HG03196 (cell line): Measurements from ENCODE around the gene GRM7.

ENCODE experiments used
- ATAC-seq: cut with Tn5 transposase; IDR thresholded peaks from one replicate; pipeline ENCODE4 v1.9.1; 2021; ENCODE audit not compliant: unreplicated experiment

GRM7 gene

GRCh38 chr3:7461202-7461825 is 600.4 kb downstream of the GRM7 start:
- ATAC-seq = peak; percentile 90

- ATAC-seq = no peak
These were observed 609.0 kb downstream of the GRM7 start for GRCh38 chr3:7469866-7470265.

GRCh38 chr3:7484636-7485035 is 623.7 kb downstream of the GRM7 start:
- no peak for ATAC-seq

- no peak for ATAC-seq
These were observed 626.8 kb downstream of the GRM7 start for GRCh38 chr3:7487763-7488162.

- ATAC-seq = no peak
These were observed 628.5 kb downstream of the GRM7 start for GRCh38 chr3:7489417-7489816.

GRCh38 chr3:7498715-7499114 is 637.8 kb downstream of the GRM7 start:
- ATAC-seq = no peak

GRCh38 chr3:7503431-7503830 is 642.5 kb downstream of the GRM7 start:
- no peak for ATAC-seq

GRCh38 chr3:7504886-7505775 is 644.2 kb downstream of the GRM7 start:
- ATAC-seq = no peak

- ATAC-seq = no peak
These were observed 645.8 kb downstream of the GRM7 start for GRCh38 chr3:7506606-7507180.

GRCh38 chr3:7508821-7509220 is 647.9 kb downstream of the GRM7 start:
- ATAC-seq = no peak

GRCh38 chr3:7512048-7512447 is 651.1 kb downstream of the GRM7 start:
- ATAC-seq = no peak

GRCh38 chr3:7518026-7518425 is 657.1 kb downstream of the GRM7 start:
- ATAC-seq = no peak

GRCh38 chr3:7518456-7518855 is 657.5 kb downstream of the GRM7 start:
- ATAC-seq = no peak

GRCh38 chr3:7520059-7520458 is 659.1 kb downstream of the GRM7 start:
- no peak for ATAC-seq

GRCh38 chr3:7520593-7520992 is 659.7 kb downstream of the GRM7 start:
- no peak for ATAC-seq

- no peak for ATAC-seq
These were observed 675.6 kb downstream of the GRM7 start for GRCh38 chr3:7536510-7536909.

- no peak for ATAC-seq
These were observed 676.0 kb downstream of the GRM7 start for GRCh38 chr3:7536921-7537320.

GRCh38 chr3:7543294-7543880 is 682.5 kb downstream of the GRM7 start:
- ATAC-seq = no peak

GRCh38 chr3:7545334-7545733 is 684.4 kb downstream of the GRM7 start:
- ATAC-seq = no peak

- ATAC-seq = no peak
These were observed 685.3 kb downstream of the GRM7 start for GRCh38 chr3:7546253-7546652.

GRCh38 chr3:7547826-7548225 is 686.9 kb downstream of the GRM7 start:
- no peak for ATAC-seq

GRCh38 chr3:7562892-7563291 is 702.0 kb downstream of the GRM7 start:
- ATAC-seq = no peak
